GM23248 (cell line): Measurements from ENCODE around the gene EMILIN2. TPM values are rescaled to one million over a fixed set of nuclear protein-coding genes. Genes with fewer than 3 reads are reported as not detected.
"Not testable (repeated sequence)": the region's sequence is repeated elsewhere in the genome, so short reads cannot be mapped to it uniquely, and the experiment has no call there.

Source experiments
- DNase-seq: peaks from one replicate; pipeline ENCODE4 v3.0.0-alpha.2; 2015
- H2AFZ ChIP-seq: fragments of 200-600 bp; sonication (generic); 2 replicates; pipeline ENCODE4 v1.6.1; 2016; ENCODE audit warnings: antibody characterized with exemption
- H3F3A ChIP-seq: fragments of 200-600 bp; sonication (generic); 2 replicates; pipeline ENCODE4 v1.6.1; 2016; ENCODE audit warnings: mild to moderate bottlenecking, antibody characterized with exemption, mixed run types; ENCODE audit not compliant: insufficient read depth
- H3K27ac ChIP-seq: fragments of 200-600 bp; sonication (generic); 2 replicates; pipeline ENCODE4 v1.5.1; 2016; ENCODE audit warnings: mild to moderate bottlenecking
- H3K27me3 ChIP-seq: fragments of 200-600 bp; sonication (generic); replicated peaks from 2 replicates; pipeline ENCODE4 v1.6.1; 2016; ENCODE audit warnings: mild to moderate bottlenecking; ENCODE audit not compliant: insufficient read depth
- H3K36me3 ChIP-seq: fragments of 200-600 bp; sonication (generic); 2 replicates; pipeline ENCODE4 v1.6.1; 2016; ENCODE audit warnings: low read depth, mild to moderate bottlenecking
- H3K4me1 ChIP-seq: fragments of 200-600 bp; sonication (generic); 2 replicates; pipeline ENCODE4 v1.6.1; 2016; ENCODE audit warnings: mild to moderate bottlenecking; ENCODE audit not compliant: insufficient read depth
- H3K4me2 ChIP-seq: fragments of 200-600 bp; sonication (generic); one replicate; pipeline ENCODE4 v1.6.1; 2016; ENCODE audit warnings: mild to moderate bottlenecking; ENCODE audit not compliant: unreplicated experiment
- H3K4me3 ChIP-seq: fragments of 200-600 bp; sonication (generic); 2 replicates; pipeline ENCODE4 v1.5.1; 2016; ENCODE audit warnings: mild to moderate bottlenecking
- H3K79me2 ChIP-seq: fragments of 200-600 bp; sonication (generic); 2 replicates; pipeline ENCODE4 v1.6.1; 2016; ENCODE audit warnings: mild to moderate bottlenecking; ENCODE audit not compliant: insufficient read depth
- H3K9ac ChIP-seq: fragments of 200-600 bp; sonication (generic); 2 replicates; pipeline ENCODE4 v1.6.1; 2016; ENCODE audit warnings: mild to moderate bottlenecking
- H3K9me2 ChIP-seq: fragments of 200-600 bp; sonication (generic); 2 replicates; pipeline ENCODE4 v1.6.1; 2016; ENCODE audit warnings: mixed run types, mild to moderate bottlenecking, moderate library complexity; ENCODE audit not compliant: insufficient read depth
- H3K9me3 ChIP-seq: fragments of 200-600 bp; sonication (generic); one replicate; pipeline ENCODE4 v1.6.1; 2017; ENCODE audit warnings: low read depth
- H4K20me1 ChIP-seq: fragments of 200-600 bp; sonication (generic); 2 replicates; pipeline ENCODE4 v1.6.0; 2016; ENCODE audit not compliant: insufficient read depth
- EZH2 ChIP-seq: fragments of 200-600 bp; sonication (generic); IDR thresholded peaks from 2 replicates; pipeline ENCODE4 v1.6.1; 2018; ENCODE audit warnings: antibody characterized with exemption, mild to moderate bottlenecking; ENCODE audit not compliant: insufficient read depth, poor library complexity, severe bottlenecking
- EZH2phosphoT487 ChIP-seq: fragments of 200-600 bp; sonication (generic); IDR thresholded peaks from 2 replicates; pipeline ENCODE4 v1.6.1; 2018; ENCODE audit warnings: antibody characterized with exemption, moderate library complexity, mild to moderate bottlenecking, low read depth; ENCODE audit not compliant: insufficient read depth
- WGBS, 2 experiments: methylation state at CpG; one replicate each; pipeline ENCODE4 v1.1.6; 2015 to 2017; ENCODE audit warnings: low lambda C conversion rate in 2 of 2, low coverage in 1 of 2; ENCODE audit errors: missing lambda C conversion rate in 2 of 2; 5-methylcytosine and 5-hydroxymethylcytosine counted together
- in situ Hi-C: fragments of 300-500 bp; cut with MboI; formaldehyde crosslinking; loops from 2 replicates; pipeline ENCODE4 v1.15.0; 2020
- polyA plus RNA-seq: library from polyadenylated mRNA; unstranded; fragments of >200 nt; fragmentation: Nextera tagmentation; extraction: Ambion mirVana; gene quantifications from 2 replicates; pipeline ENCODE4 v1.2.1, GENCODE V29; 2016
- total RNA-seq: library from RNA; depleted of rRNA; stranded (reverse); fragments of >200 nt; shearing (Covaris generic); gene quantifications from 2 replicates; pipeline ENCODE4 v1.2.3, GENCODE V29; 2014

The EMILIN2 gene
- total and polyA plus RNA-seq, 2 experiments from 2014 or later: 9.0 to 23.9 TPM

DNA sequence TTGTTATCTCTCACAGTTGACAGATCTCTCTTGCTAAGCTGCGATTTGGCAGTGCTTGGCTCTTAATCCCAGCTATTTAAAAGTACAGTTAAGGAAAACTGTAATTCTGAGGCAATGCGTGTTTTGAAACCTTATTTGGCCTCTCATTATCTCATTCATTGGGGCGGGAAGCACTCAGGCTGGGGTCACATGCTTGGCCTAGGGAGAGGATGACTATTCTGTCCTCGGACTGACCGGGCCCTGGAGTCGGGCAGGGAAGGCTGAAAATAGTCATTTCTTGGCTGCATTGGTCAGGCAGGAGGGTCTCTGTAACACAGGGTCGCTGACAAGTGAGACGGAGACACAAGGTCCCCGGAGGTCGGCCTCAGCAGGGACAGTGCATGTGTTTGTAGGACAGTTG is 20.2 kb upstream of the EMILIN2 start:
- TF ChIP-seq EZH2 (no peak), EZH2phosphoT487 (no peak)
- Histone ChIP-seq H3K9me2 (no peaks in the 10 kb centered on the region), H3K9ac (peak overlapping the region; percentile 10; the same call in 1 of the 2 replicates), H3K4me2 (no peak overlapping the region), H3K27ac (peak overlapping the region; percentile 52), H3K36me3 (no peaks in the 10 kb centered on the region), H2AFZ (peak overlapping the region; percentile 75), H3K79me2 (no peaks in the 10 kb centered on the region), H3K4me3 (no peak overlapping the region), H3F3A (peaks cover 9% of the 10 kb centered on the region; the same call in 1 of the 2 replicates), H4K20me1 (no peaks in the 10 kb centered on the region), H3K27me3 (no peaks in the 10 kb centered on the region), H3K9me3 (no peaks in the 10 kb centered on the region), H3K4me1 (peaks cover 11% of the 10 kb centered on the region)
- peak; percentile 69 for DNase-seq
- 9 to 11% methylated on average over 10 of the region's 10 CpGs for WGBS, 2 experiments
- in situ Hi-C loops: no loop called here

DNA sequence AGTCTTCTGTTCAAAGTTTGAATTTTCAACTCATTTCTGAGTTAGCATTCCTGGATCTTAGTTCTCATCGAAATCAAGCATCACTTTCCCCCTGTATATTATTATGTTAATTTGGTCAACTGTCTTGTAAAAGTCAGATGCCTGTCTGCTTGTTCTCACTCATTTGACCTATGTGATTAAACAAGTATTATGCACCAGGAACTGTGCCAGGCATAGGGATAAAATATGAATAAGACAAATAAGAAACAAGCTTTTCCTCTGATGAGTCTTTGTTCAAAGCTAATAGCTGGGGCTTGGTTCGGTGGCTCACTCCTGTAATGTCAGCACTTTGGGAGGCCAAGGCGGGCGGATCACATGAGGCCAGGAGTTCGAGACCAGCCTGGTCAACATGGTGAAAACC is 19.7 kb upstream of the EMILIN2 start:
- H3K9me2 ChIP-seq: no peaks in the 10 kb centered on the region
- WGBS, 2 experiments: 64 to 69% methylated on average over 5 of the region's 5 CpGs
- H3F3A ChIP-seq: peaks cover 9% of the 10 kb centered on the region; the same call in 1 of the 2 replicates
- peak overlapping the region; percentile 52 for H3K27ac ChIP-seq
- H3K4me2 ChIP-seq: no peak overlapping the region
- H3K79me2 ChIP-seq: no peaks in the 10 kb centered on the region
- peaks cover 11% of the 10 kb centered on the region for H3K4me1 ChIP-seq
- no peaks in the 10 kb centered on the region for H3K9me3 ChIP-seq
- no peaks in the 10 kb centered on the region for H3K27me3 ChIP-seq
- no peaks in the 10 kb centered on the region for H3K36me3 ChIP-seq
- DNase-seq: peak; percentile 43
- TF ChIP-seq EZH2phosphoT487 (no peak), EZH2 (no peak)
- H4K20me1 ChIP-seq: no peaks in the 10 kb centered on the region
- in situ Hi-C loops: no loop called here
- 0 out of 2 replicates have a peak overlapping the region, but pooled peaks have one; percentile 2 for H3K9ac ChIP-seq
- no peak overlapping the region for H3K4me3 ChIP-seq
- H2AFZ ChIP-seq: peak overlapping the region; percentile 75

DNA sequence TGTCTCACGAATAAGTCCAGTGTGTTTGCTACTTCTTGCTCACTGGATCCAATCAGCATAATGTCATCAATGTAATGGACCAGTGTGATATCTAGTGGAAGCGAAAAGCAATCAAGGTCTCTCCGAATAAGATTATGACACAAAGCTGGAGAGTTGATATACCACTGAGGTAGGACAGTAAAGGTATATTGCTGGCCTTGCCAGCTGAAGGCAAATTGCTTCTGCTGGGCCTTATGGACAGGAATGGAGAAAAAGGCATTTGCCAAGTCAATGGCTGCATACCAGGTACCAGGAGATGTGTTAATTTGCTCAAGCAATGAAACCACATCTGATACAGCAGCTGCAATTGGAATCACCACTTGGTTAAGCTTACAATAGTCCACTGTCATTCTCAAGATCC is 10.7 kb upstream of the EMILIN2 start:
- H3K36me3 ChIP-seq, H3K4me2 ChIP-seq, H3K79me2 ChIP-seq, H3K9me3 ChIP-seq, H2AFZ ChIP-seq, H3K4me3 ChIP-seq, in situ Hi-C loops, DNase-seq, H3K4me1 ChIP-seq, H4K20me1 ChIP-seq, H3K9me2 ChIP-seq, H3F3A ChIP-seq, H3K9ac ChIP-seq, H3K27me3 ChIP-seq, H3K27ac ChIP-seq: not testable (repeated sequence)
- 80 to 84% methylated on average over 3 of the region's 3 CpGs for WGBS, 2 experiments

DNA sequence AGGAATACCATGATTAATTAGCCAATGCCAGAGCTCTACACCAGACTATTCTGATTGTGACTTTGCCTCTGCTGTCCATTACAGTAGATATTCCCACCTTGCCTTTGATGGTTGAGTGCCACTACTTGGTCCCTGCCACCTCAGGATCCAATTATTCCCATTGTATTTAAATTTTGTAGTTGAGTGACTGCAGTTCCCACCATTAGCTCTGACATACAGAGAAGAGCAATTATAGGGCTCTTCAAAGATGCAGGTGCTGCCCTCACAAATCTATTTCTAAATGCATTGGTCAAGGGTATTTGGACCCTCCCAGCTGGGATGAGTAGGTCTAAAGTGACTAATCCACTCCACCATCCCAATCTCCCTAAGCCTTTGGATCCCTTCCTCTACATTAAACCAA is 9.5 kb upstream of the EMILIN2 start:
- H3K9me3 ChIP-seq, H3K4me2 ChIP-seq, H3K79me2 ChIP-seq, H4K20me1 ChIP-seq, H3K27me3 ChIP-seq, H3K4me1 ChIP-seq, H3K4me3 ChIP-seq, H3K9ac ChIP-seq, H3K9me2 ChIP-seq, DNase-seq, H2AFZ ChIP-seq, H3K27ac ChIP-seq, H3K36me3 ChIP-seq, in situ Hi-C loops, H3F3A ChIP-seq: not testable (repeated sequence)

DNA sequence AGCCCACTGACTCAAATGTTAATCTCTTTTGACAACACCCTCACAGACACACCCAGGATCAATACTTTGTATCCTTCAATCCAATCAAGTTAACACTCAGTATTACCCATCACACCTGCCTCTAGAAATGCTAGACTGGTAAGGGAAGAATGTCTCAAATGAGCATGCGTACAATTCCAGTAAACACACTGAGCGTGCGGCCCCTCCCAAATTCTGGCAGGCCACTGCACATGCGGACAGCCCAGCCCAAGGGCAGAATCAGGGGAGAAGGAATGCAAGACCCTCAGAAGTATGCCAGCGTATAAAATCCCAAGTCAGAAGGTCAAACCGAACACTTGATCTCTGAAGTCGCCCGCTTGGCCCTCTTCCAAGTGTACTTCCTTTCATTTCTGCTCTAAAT is 7.6 kb upstream of the EMILIN2 start:
- H3K9me3 ChIP-seq: no peaks in the 10 kb centered on the region
- H3K9ac ChIP-seq: no peak overlapping the region
- no peaks in the 10 kb centered on the region for H3K79me2 ChIP-seq
- H3K9me2 ChIP-seq: no peaks in the 10 kb centered on the region
- no peak overlapping the region for H3K4me2 ChIP-seq
- no peaks in the 10 kb centered on the region for H3K36me3 ChIP-seq
- H2AFZ ChIP-seq: no peak overlapping the region
- H3K4me3 ChIP-seq: no peak overlapping the region
- H3K4me1 ChIP-seq: no peaks in the 10 kb centered on the region
- in situ Hi-C loops: no loop called here
- no peak overlapping the region for H3K27ac ChIP-seq
- no peaks in the 10 kb centered on the region for H3F3A ChIP-seq
- DNase-seq: no peak
- H3K27me3 ChIP-seq: no peaks in the 10 kb centered on the region
- TF ChIP-seq EZH2 (no peak), EZH2phosphoT487 (no peak)
- no peaks in the 10 kb centered on the region for H4K20me1 ChIP-seq
- 90 to 93% methylated on average over 8 of the region's 8 CpGs for WGBS, 2 experiments
